ENCODE data around the gene COL25A1. TPM values are rescaled to one million over a fixed set of nuclear protein-coding genes. Genes with fewer than 3 reads are reported as not detected.

Gene COL25A1
- total RNA-seq, 1 experiment from 2014 or later = 4.2 TPM

GRCh38 chr4:109113521-109113920 is 188.9 kb downstream of the COL25A1 start:
- Mint-ChIP-seq H3K27ac (no peak overlapping the region), H3K4me1 (no peaks in the 10 kb centered on the region)
- H3K79me2 ChIP-seq (ENCODE audit: insufficient read depth, low read length) = no peaks in the 10 kb centered on the region

More at GRCh38 chr4:109113521-109113920, 188.9 kb downstream of the COL25A1 start:
- no peak overlapping the region for H4K91ac ChIP-seq (ENCODE audit: insufficient read length, low read depth, low read length)
- H3K23me2 ChIP-seq (ENCODE audit: insufficient read length, low read depth, low read length, poor library complexity, severe bottlenecking) = no peaks in the 10 kb centered on the region
- H4K20me1 ChIP-seq (ENCODE audit: control insufficient read depth, insufficient read depth, insufficient read length) = no peaks in the 10 kb centered on the region
- H3K56ac ChIP-seq (ENCODE audit: insufficient read length, low read depth, low read length) = no peak overlapping the region
- H2BK5ac ChIP-seq (ENCODE audit: insufficient read length, low read length) = no peak overlapping the region
- H3K36me3 Mint-ChIP-seq (ENCODE audit: insufficient read depth in 1 of 3, low read depth in 3 of 3) = no peaks in the 10 kb centered on the region
- H4K8ac ChIP-seq (replicated peaks; ENCODE audit: insufficient read length, low read depth, low read length) = no peak overlapping the region
- H3K27me3 ChIP-seq (ENCODE audit: insufficient read depth, low read length) = no peaks in the 10 kb centered on the region
- no peak overlapping the region for H2AFZ ChIP-seq (ENCODE audit: low read length)
- no peak overlapping the region for H4K5ac ChIP-seq (ENCODE audit: insufficient read length, low read depth, low read length)
- no peak overlapping the region for H2BK20ac ChIP-seq (ENCODE audit: low read depth, low read length, poor library complexity, severe bottlenecking)
- no peak overlapping the region for H3K18ac ChIP-seq (ENCODE audit: insufficient read length, low read depth, low read length)
- H3K27ac ChIP-seq (ENCODE audit: insufficient read length, low read depth, low read length) = no peak overlapping the region
- no peaks in the 10 kb centered on the region for H3K9me3 Mint-ChIP-seq
- DNase-seq = no peak
- no peaks in the 10 kb centered on the region for H3K79me1 ChIP-seq (ENCODE audit: insufficient read depth, low read depth, low read length, poor library complexity, severe bottlenecking)
- H3K4ac ChIP-seq (ENCODE audit: low read depth, low read length) = no peak overlapping the region
- TF ChIP-seq CTCF (conservative IDR thresholded peaks at IDR 0.05) = no peak
- H3K9ac ChIP-seq (ENCODE audit: extremely low read depth, insufficient read length, low read length) = no peak overlapping the region
- no peaks in the 10 kb centered on the region for H3K27me3 Mint-ChIP-seq (ENCODE audit: low read depth)
- H2AK5ac ChIP-seq (ENCODE audit: insufficient read length, low read length) = no peak overlapping the region
- H3K4me3 Mint-ChIP-seq = no peak overlapping the region
- H2BK12ac ChIP-seq (ENCODE audit: insufficient read length, low read depth, low read length) = no peak overlapping the region
- H3K23ac ChIP-seq (ENCODE audit: insufficient read length, low read depth, low read length) = no peak overlapping the region
- no peaks in the 10 kb centered on the region for H3K9me3 ChIP-seq (ENCODE audit: control insufficient read depth, low read depth, low read length)
- H3K4me1 ChIP-seq (ENCODE audit: insufficient read depth, low read length) = no peaks in the 10 kb centered on the region
- H2BK120ac ChIP-seq (ENCODE audit: low read depth, low read length, poor library complexity, severe bottlenecking) = no peak overlapping the region
- no peak overlapping the region for H3T11ph ChIP-seq (ENCODE audit: low read length)
- no peak overlapping the region for H3K14ac ChIP-seq (ENCODE audit: insufficient read depth, low read length)
- no CpG with 5 or more reads among the region's 2 CpGs for WGBS (ENCODE audit: extremely low coverage, insufficient read length, low lambda C conversion rate)
- no peak overlapping the region for H3K4me2 ChIP-seq (ENCODE audit: insufficient read depth, insufficient read length, low read length)
- no peak overlapping the region for H2BK15ac ChIP-seq (ENCODE audit: low read depth, low read length)
